Peyer's patch (tissue), 4 donors: ENCODE data around the gene KCNK10.

Experiments
- CTCF ChIP-seq, 6 experiments: fragments of 450-650 bp in 4 of 6; fragments of 200-600 bp in 2 of 6; sonication (generic) in 1 of 6; IDR thresholded peaks; one replicate each; pipeline ENCODE4 v1.5.1; 2017 to 2019; ENCODE audit warnings: antibody characterized with exemption in 6 of 6, mild to moderate bottlenecking in 3 of 6, moderate library complexity in 1 of 6
- POLR2A ChIP-seq, 2 donors: fragments of 450-650 bp; IDR thresholded peaks; one replicate each; pipeline ENCODE4 v1.5.1; 2017; ENCODE audit warnings: antibody characterized with exemption in 2 of 2, mild to moderate bottlenecking in 2 of 2, moderate library complexity in 2 of 2

GRCh38 chr14:88303041-88303440 lies 20.0 kb downstream of the KCNK10 start:
- TF ChIP-seq POLR2A (IDR thresholded peaks at IDR 0.05) (no peak), CTCF (IDR thresholded peaks at IDR 0.05) (no peak)
